AG04449 (cell line): ENCODE data around the gene OR7E24.
A peak's percentile ranks its signal among the peaks of the same experiment; 100 is the strongest.
"Not testable (repeated sequence)": the region's sequence is repeated elsewhere in the genome, so short reads cannot be mapped to it uniquely, and the experiment has no call there.

Experiments
- CTCF ChIA-PET: fragments of 350-600 bp; formaldehyde crosslinking; extraction: SDS; loops from one replicate; lab custom pipeline; 2021; ENCODE audit warnings: antibody characterized with exemption; lab: Yijun Ruan, JAX
- POLR2A ChIA-PET: fragments of 400-600, 350-600 bp; formaldehyde crosslinking; extraction: SDS; loops from one replicate; lab custom pipeline; 2020; ENCODE audit warnings: antibody characterized with exemption, inconsistent platforms; lab: Yijun Ruan, JAX
- DNase-seq: peaks from one replicate; pipeline ENCODE4 v3.0.0-alpha.2; 2010; ENCODE audit warnings: low read depth, low spot score
- H3K4me3 ChIP-seq: 2 replicates; pipeline ENCODE4 v1.5.1; 2011; ENCODE audit warnings: low read depth, mild to moderate bottlenecking, control low read depth, low read length
- CTCF ChIP-seq: IDR thresholded peaks from one replicate; pipeline ENCODE4 v1.5.1; 2011; ENCODE audit warnings: mild to moderate bottlenecking, moderate library complexity, low read length, control low read depth, inconsistent platforms; ENCODE audit not compliant: insufficient read depth; ENCODE audit errors: missing control alignments

OR7E24 gene

GRCh38 chr19:9250630-9251029 is at the start of gene OR7E24:
Gene OR7E24 (plus strand): TSS chr19:9250930. CDS start chr19:9251044, 114 bp downstream.
- no peak within 1 kb of the TSS for H3K4me3 ChIP-seq
- ChIA-PET CTCF (no interaction called here), POLR2A (no interaction called here)
- no peak for TF ChIP-seq CTCF
- no peak for DNase-seq

DNA sequence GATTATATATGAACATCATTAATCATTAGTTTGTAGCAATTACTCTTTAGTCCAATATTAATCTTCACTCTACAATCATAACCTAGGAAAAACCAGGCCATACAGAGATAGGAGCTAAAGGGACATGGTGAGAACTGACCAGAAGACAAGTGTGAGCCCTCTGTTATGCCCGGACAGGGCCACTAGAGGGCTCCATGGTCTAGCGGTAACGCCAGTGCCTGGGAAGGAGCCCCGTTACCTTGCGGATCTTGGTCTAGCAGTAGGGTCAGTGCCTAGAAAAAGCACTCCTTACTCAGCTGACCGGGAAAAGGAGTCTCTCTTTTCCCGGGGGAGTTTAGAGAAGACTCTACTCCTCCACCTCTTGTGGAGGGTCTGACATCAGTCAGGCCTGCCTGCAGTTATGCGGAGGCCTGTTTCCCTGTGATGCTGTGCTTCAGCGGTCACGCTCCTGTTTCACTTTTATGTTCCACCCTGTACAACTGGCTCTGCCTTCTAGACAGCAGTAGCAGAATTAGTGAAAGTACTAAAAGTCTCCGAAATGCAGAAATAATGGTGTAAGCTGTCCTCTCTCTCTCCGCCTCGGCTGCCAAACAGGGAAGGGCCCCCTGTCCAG is 45.1 kb upstream of the OR7E24 start:
- POLR2A ChIA-PET: no interaction called here

GRCh38 chr19:9219489-9219888 is 31.2 kb upstream of the OR7E24 start, which contains the start of gene OR7D4:
Gene OR7D4 (minus strand): TSS chr19:9219589. CDS start chr19:9214837, 4,752 bp downstream.
- TF ChIP-seq CTCF: no peak
- no peak within 1 kb of the TSS for H3K4me3 ChIP-seq
- DNase-seq: no peak
- CTCF ChIA-PET: no interaction called here
- POLR2A ChIA-PET: no interaction called here

More for the DNA sequence above, 45.1 kb upstream of the OR7E24 start:
- peak overlapping the region; percentile 40 for H3K4me3 ChIP-seq
- peak; percentile 83 for TF ChIP-seq CTCF
- no peak for DNase-seq
- CTCF ChIA-PET: interaction anchor here (0.6 to 2.4 kb wide), 24 partner anchors 10 to 626 kb away, joined by 3 to 14 read pairs (median 4); partner anchors contain the start of genes OR7D2, ZNF121 and ZNF266

DNA sequence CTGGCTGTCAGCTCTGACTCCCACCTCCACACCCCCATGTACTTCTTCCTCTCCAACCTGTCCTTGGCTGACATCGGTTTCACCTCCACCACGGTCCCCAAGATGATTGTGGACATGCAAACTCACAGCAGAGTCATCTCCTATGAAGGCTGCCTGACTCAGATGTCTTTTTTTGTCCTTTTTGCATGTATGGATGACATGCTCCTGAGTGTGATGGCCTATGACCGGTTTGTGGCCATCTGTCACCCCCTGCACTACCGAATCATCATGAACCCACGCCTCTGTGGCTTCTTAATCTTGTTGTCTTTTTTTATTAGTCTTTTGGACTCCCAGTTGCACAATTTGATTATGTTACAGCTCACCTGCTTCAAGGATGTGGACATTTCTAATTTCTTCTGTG is 506 bp downstream of the OR7E24 start:
- TF ChIP-seq CTCF: no peak
- no peak overlapping the region for H3K4me3 ChIP-seq
- DNase-seq: no peak
- CTCF ChIA-PET: no interaction called here
- POLR2A ChIA-PET: no interaction called here

GRCh38 chr19:9283485-9283884 is 32.8 kb downstream of the OR7E24 start:
- DNase-seq, CTCF ChIA-PET, POLR2A ChIA-PET, H3K4me3 ChIP-seq: not testable (repeated sequence)

DNA sequence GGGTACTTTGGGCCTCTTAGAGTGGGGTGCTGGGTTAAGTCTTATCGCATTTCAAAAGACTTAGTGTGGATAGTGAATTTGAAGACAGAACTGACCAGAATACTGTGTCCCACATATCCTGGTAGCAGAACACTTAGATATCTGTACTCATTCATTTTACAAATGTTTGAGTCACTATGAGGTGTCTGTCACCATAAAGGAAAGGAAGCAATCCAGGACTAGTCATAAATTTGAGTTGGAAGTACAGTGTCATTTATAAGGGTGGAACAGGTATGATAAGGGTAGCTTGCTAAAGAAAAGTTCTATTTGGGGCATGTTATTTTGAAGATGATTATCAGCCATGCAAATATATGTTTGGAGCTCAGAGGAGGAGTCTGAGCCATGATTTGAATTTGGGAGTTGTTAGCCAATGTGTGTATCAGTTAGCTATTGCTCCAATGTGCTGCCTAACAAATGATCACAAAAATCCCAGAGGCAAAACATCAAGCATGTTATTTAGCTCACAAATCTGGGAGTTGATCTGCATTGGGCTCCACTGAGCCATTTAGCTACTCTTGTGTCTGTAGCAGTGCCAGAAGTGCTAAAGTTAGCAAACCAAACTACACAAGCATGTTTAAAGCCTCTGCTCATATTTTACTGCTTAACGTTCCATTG is 38.6 kb downstream of the OR7E24 start:
- POLR2A ChIA-PET: no interaction called here
- CTCF ChIA-PET: interaction anchor here (1.2 kb wide), 1 partner anchor 22 kb away, joined by 3 read pairs; no protein-coding TSS in a partner anchor
- TF ChIP-seq CTCF: no peak
- no peak for DNase-seq
- no peak overlapping the region for H3K4me3 ChIP-seq
